Activated T-cell treated with anti-CD3 and anti-CD28 coated beads, Interleukin-2, amount 50 U/mL, for 48 hours (primary cell): ENCODE data around the gene SSR4.
"Not testable (repeated sequence)": the region's sequence is repeated elsewhere in the genome, so short reads cannot be mapped to it uniquely, and the experiment has no call there.

Source experiments
- DNase-seq, 2 experiments: peaks; one replicate each; pipeline ENCODE4 v3.0.0-alpha.2; 2020

SSR4 gene

DNA sequence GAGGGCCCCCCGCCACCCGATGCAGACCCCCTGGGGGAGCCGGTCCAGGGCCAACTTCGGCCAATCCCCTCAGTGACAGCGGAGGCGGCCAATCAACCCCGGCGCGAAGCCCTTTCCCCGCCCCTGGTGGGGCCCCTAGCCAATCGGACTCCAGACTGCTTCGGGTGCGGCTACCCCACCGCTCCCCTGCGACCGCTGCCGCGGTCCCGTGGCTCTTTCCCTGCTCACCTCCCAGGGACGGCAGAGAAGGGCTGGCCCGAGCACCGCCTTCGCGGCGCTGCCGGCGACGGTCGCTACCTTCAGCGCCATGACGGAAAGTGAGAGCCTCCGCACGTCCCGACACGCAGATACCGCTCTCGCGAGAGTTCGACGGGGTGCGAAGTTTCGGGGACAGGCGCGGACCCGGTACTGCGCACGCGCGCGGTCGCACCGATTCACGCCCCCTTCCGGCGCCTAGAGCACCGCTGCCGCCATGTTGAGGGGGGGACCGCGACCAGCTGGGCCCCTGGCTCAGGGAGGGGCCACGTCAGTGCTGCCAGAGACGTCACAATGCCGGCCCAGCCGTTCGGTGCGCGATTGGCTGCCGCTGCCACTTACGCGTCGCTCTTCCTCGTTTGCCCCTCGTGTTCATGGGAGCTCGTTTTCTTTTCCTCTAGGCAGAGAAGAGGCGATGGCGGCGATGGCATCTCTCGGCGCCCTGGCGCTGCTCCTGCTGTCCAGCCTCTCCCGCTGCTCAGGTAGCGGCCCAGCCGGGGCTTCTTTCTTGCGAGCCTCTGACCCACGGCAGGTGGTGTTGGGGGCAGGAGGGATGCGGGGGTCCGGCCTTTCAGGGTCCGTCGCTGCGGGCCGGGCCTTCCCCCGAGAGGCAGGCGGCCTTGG lies at the start of gene SSR4, which contains the start of gene IDH3G:
Gene SSR4, plus strand, starts transcription at position 651 of the 879 bp plus-strand sequence. Its CDS starts 20 bp downstream, at position 671.
Gene IDH3G, minus strand, starts transcription at position 358 of the 879 bp plus-strand sequence. Its CDS starts 49 bp downstream, at position 309.
- DNase-seq, result peak; percentile 94

GRCh38 chrX:153745067-153745433 lies 49.4 kb upstream of the SSR4 start:
- not testable (repeated sequence) for DNase-seq

DNA sequence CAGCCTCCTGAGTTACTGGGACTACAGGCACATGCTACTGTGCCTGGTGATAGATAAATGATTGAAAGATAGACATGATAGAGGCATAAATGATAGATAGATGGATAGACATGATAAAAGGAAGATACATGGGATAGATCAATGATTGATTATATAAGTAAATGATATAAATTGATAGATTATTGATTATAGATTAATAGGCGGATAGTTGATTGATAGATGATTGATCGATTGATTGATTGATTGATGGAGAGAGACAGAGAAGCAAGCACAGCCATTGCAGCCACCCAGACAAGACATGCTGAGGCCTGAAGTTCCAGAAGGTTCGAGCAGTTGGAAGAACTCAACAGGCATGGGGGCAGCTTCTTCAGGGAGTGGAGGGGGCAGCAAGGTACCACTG lies 48.1 kb upstream of the SSR4 start:
- no peak for DNase-seq

DNA sequence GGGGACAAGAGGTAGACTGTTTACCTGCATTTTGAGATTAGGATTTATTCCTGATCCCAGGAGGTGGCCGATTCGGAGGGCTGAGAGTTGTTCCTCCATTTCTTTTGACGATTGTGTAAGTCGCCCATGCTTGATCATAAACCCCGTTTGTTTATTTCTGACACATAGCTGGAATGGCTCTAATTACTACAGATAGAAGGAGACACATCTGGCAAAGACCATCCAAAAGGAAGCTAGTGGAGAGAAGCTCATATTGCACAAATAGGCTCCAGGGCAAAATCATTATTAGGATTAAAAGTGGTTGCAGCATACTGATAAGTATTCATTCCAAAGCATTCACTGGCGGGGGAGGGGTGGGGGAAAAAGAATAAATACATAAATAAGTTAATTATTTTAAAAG lies 47.5 kb upstream of the SSR4 start:
- not testable (repeated sequence) for DNase-seq

DNA sequence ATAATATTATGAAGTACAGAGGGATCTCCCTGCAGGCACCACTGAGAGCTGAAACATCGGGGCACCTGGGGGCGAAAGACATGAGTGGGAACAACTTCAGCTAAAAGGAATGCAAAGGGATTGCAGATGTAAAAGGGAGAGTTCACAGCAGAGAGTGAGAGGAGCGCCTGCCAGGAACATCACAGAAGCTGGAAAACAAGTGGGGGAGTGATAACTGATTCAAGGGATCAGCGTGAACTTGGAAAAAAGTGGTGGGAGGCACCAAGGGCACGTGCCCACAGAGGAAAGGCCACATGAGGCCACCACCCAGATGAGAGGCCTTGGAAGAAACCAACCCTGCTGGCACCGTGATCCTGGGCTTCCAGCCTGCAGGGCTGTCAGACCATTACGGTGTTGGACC lies 45.5 kb upstream of the SSR4 start:
- DNase-seq, result not testable (repeated sequence)

GRCh38 chrX:153750127-153750774 lies 44.2 kb upstream of the SSR4 start:
- DNase-seq, result no peak

- no peak for DNase-seq
These were observed 39.3 kb upstream of the SSR4 start for GRCh38 chrX:153755136-153755535.

GRCh38 chrX:153761863-153762262 lies 32.6 kb upstream of the SSR4 start:
- no peak for DNase-seq

DNA sequence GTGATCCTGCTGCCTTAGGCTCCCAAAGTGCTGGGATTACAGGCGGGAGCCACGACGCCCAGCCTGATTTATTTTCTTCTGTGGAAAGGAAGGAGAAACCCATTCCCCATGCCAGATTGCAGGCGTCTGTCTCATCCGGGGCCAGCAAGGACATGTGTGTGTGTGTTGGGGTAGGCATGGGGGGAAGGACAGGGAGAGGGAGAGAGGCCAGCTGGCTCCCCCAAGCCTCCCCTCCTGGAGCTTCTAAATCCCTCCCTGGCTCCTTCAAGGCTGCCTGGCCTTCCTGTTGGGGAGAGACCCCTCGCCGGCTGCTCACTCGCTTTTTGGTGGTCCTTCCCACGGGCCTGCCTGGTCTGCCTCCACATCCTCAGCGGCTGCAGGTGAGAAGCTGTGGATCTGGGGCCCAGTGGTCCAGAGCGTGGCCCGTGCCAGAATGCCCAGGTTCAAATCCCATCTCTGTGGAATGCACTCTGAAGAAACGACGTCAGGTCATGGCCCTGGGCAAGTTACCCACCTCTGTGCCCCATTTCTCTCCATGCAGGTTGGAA lies 31.8 kb upstream of the SSR4 start:
- DNase-seq, result peak in 1 of 2 experiments; percentile 13

- DNase-seq, result peak in 1 of 2 experiments; percentile 14
These were observed 31.1 kb upstream of the SSR4 start for GRCh38 chrX:153763298-153763932.

DNA sequence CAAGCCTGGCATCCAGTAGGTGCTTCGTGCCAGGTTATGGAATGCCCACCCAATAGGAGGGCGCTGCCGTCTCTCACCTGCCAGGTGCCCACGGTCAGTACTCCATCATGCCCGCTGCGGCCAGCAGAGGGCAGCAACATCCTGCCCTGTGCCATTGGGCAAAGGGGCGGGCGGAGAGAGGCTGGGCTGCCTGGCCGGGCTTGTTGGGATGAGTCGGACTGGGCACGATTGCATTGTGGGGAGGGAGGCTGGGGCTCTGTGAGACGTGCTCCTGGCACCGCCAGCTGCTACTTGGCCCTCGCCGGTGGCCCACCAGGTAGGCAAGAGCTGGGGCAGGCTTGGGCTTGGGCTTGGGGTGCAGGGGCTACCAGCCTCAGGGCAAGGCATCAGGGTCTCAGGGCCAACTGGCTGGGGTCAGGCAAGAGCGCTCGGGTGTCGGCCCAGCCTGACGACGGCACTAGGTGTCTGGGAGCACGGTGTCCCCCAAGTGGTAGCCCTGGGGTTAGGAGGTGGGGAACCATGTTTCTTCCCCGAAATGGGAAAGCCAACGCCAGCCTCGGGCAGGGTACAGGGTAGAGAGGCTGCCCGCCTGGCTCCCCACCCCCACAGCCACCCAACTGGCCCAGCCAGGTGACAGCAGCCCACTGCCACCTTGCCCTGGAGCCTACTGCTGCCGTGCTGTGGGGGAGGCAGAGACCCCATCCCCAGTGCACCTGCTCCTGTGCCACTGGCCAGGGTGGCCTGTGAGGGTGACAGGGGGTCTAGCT lies 30.3 kb upstream of the SSR4 start, which contains the start of gene PLXNB3:
Gene PLXNB3, plus strand, starts transcription at position 261 of the 767 bp plus-strand sequence. CDS start 1,287 bp downstream, outside the sequence.
- DNase-seq, result peak; percentile 88 to 90

DNA sequence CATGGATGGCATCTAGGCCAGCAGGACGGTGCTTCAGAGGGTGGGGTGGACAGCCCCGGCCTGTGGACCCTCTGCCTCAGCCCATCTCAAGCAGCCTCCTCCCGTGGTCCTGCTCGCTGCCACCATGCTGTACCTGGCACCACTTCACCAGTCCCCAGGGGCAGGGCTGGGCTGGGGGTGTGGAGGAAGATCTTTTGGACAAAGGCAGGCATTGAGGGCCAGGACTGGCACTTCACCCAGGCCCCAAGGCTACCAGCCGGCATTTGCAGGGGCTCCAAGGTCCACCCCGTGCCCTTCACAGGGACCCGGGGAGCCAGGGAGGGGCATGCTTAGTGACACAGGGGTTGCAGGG lies 29.7 kb upstream of the SSR4 start:
- DNase-seq, result peak; percentile 14 to 19

GRCh38 chrX:153765138-153766079 lies 29.1 kb upstream of the SSR4 start:
- peak in 1 of 2 experiments; percentile 15 for DNase-seq

DNA sequence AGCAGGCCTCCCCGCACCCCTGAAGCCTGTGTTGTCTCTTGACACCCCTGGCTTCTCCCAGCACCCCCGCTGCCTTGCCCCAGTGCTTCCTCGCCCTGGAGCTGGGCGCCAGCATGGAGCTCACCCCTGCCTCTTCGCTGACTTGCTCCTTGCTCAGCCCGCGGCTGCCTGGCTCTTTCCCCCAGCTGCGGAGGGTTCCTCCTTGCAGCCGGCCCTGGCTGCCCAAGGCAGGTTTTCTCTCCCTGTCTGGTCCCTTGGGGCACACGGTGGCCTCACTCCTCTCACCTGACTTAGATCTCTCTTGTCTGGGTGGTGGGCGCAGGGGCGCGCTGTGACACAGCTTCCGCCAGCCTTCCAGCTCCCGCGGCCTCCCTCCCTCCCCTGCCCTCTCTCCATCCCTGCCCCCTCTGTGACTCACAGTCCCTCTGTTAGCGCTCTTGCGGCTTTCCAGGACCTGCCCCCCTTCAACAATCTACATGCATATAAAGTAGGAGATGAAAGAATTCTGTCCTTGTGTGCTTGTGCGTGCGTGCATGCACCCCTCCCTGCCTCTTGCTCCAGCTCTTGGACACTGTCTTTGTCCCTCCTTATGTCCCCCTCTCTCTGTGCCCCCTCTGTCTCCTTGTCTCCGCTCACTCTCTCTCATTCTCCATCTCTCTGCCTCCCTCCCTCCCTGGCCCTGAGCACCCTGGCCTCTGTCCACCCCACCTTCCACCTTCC lies 28.2 kb upstream of the SSR4 start:
- peak; percentile 29 to 52 for DNase-seq

DNA sequence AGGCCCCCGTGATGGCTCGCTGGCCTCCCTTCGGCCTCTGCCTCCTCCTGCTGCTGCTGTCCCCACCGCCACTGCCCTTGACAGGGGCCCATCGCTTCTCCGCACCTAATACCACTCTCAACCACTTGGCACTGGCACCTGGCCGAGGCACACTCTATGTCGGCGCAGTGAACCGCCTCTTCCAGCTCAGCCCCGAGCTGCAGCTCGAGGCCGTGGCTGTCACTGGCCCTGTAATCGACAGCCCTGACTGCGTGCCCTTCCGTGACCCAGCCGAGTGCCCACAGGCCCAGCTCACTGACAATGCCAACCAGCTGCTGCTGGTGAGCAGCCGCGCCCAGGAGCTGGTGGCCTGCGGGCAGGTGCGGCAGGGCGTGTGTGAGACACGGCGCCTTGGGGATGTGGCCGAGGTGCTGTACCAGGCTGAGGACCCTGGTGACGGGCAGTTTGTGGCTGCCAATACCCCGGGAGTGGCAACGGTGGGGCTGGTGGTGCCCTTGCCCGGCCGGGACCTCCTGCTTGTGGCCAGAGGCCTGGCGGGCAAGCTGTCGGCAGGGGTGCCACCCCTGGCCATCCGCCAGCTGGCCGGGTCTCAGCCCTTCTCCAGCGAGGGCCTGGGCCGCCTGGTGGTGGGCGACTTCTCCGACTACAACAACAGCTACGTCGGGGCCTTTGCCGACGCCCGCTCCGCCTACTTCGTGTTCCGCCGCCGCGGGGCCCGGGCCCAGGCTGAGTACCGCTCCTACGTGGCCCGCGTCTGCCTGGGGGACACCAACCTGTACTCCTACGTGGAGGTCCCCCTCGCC lies 27.4 kb upstream of the SSR4 start:
- DNase-seq, result no peak

- no peak for DNase-seq
These were observed 26.8 kb upstream of the SSR4 start for GRCh38 chrX:153767674-153768055.

DNA sequence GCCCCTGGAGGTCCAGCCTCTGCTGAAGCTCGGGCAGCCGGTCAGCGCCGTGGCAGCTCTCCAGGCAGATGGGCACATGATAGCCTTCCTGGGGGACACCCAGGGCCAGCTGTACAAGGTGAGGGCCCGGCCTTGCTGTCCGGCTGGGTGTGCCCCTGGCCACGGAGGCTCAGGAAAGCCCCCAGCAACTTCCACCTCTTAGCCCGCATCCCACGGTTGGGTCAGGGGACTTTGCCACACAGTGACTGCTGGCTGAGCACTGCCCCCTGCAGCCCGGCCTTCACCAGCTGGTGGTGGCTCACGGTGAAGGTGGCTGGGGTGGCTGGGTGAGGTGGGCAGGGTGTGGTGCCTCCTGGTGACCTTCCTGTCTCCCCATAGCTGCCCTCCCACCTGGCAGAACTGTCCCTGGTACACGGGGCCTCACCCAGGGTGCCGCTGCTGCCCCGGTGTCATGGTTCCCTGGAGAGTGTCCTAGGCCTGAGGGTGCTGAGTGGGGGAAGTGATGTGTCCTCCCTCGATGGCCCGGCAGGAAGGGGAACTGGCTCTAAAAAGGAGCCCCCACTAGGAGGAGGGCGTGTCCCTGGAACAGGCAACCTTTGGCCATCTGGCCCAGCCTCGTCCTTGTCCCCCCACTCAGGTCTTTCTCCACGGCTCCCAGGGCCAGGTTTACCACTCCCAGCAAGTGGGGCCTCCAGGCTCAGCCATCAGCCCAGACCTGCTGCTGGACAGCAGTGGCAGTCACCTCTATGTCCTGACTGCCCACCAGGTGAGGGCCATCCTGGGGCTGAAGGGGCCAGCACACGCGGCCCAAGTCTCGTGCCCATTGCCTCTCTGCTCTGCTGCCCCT lies 25.9 kb upstream of the SSR4 start:
- peak in 1 of 2 experiments; percentile 20 for DNase-seq

GRCh38 chrX:153769158-153769864 lies 25.2 kb upstream of the SSR4 start:
- no peak for DNase-seq
